Thyroid gland (tissue), 4 donors: ENCODE results near the gene ABI3BP. TPM values are rescaled to one million over a fixed set of nuclear protein-coding genes. Genes with fewer than 3 reads are reported as not detected.

Source experiments
- DNase-seq, 2 donors: peaks; one replicate each; pipeline ENCODE4 v3.0.0-alpha.2; 2019
- H3K27ac ChIP-seq, 3 donors: fragments of 200-600 bp; sonication (generic); 1 replicate in 2 of 3; 2 replicates in 1 of 3; pipeline ENCODE4 v1.5.1; 2016 to 2019; ENCODE audit warnings: mild to moderate bottlenecking in 1 of 3, moderate library complexity in 1 of 3
- H3K27me3 ChIP-seq: fragments of 200-600 bp; sonication (generic); one replicate; pipeline ENCODE4 v1.5.1; 2019
- H3K36me3 ChIP-seq, 2 donors: fragments of 200-600 bp; sonication (generic); one replicate each; pipeline ENCODE4 v1.5.1; 2016 to 2019
- H3K4me1 ChIP-seq, 2 donors: fragments of 200-600 bp; sonication (generic); one replicate each; pipeline ENCODE4 v1.5.1; 2017 to 2019
- H3K4me3 ChIP-seq, 3 donors: fragments of 200-600 bp; sonication (generic); replicated peaks in 1 of 3; 1 replicate in 2 of 3; 2 replicates in 1 of 3; pipeline ENCODE4 v1.5.1; 2016; ENCODE audit warnings: mild to moderate bottlenecking in 1 of 3
- H3K9me3 ChIP-seq: fragments of 200-600 bp; sonication (generic); one replicate; pipeline ENCODE4 v1.5.1; 2017
- POLR2A ChIP-seq, 2 donors: fragments of 450-650 bp; IDR thresholded peaks; one replicate each; pipeline ENCODE4 v1.6.1; 2017; ENCODE audit warnings: antibody characterized with exemption in 2 of 2, mild to moderate bottlenecking in 2 of 2, moderate library complexity in 1 of 2
- WGBS, 2 donors: methylation state at CpG; one replicate each; pipeline ENCODE4 v1.1.5; 2017; 5-methylcytosine and 5-hydroxymethylcytosine counted together
- intact Hi-C: fragments of 100-400 bp; cut with DNase I; formaldehyde crosslinking; loops from one replicate; pipeline ENCODE4 v1.15.1; 2023
- total RNA-seq, 4 donors: library from RNA; depleted of rRNA; stranded (reverse); fragments of >200 nt; gene quantifications; one replicate each; pipeline ENCODE4 v1.2.3, GENCODE V29; 2016
- TF ChIP-seq, protein P1 (sequence below), 6 experiments: fragments of 200-600 bp in 3 of 6; fragments of 450-650 bp in 3 of 6; sonication (generic) in 3 of 6; IDR thresholded peaks; one replicate each; pipeline ENCODE4 v1.5.1; 2016 to 2019; ENCODE audit warnings: antibody characterized with exemption in 6 of 6, mild to moderate bottlenecking in 2 of 6, inconsistent platforms in 1 of 6, moderate library complexity in 1 of 6

Gene ABI3BP
- total RNA-seq, 4 donors from 2014 or later: 68.7 to 133 (median 96.8) TPM

DNA sequence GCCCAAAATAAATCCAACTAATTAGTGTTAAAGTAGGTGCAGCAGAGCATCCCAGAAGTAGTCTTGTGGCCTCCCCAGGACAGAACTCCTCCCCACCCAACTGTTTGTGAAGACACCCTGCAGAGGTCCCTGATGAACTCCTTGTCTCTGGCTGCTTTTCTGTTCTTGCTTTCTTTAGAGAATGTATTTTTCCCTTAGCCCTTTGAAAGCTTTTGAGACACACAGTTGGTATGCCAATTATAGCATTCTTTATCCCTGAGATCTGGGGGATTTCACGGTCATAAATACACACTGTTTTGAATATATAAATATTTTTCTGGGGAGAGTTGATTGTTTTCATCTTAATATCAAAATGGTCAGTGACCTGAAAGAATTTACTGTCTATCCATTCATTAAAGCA lies 274.1 kb downstream of the ABI3BP start:
- intact Hi-C loops: no loop called here
- Histone ChIP-seq H3K27ac (no peak overlapping the region), H3K4me3 (no peak overlapping the region), H3K27me3 (no peaks in the 10 kb centered on the region), H3K4me1 (peaks cover 5 to 13% of the 10 kb centered on the region in 2 donors), H3K9me3 (no peaks in the 10 kb centered on the region), H3K36me3 (peaks cover 12 to 19% of the 10 kb centered on the region in 2 donors)
- TF ChIP-seq POLR2A (IDR thresholded peaks at IDR 0.05): no peak
- TF ChIP-seq, protein P1, sequence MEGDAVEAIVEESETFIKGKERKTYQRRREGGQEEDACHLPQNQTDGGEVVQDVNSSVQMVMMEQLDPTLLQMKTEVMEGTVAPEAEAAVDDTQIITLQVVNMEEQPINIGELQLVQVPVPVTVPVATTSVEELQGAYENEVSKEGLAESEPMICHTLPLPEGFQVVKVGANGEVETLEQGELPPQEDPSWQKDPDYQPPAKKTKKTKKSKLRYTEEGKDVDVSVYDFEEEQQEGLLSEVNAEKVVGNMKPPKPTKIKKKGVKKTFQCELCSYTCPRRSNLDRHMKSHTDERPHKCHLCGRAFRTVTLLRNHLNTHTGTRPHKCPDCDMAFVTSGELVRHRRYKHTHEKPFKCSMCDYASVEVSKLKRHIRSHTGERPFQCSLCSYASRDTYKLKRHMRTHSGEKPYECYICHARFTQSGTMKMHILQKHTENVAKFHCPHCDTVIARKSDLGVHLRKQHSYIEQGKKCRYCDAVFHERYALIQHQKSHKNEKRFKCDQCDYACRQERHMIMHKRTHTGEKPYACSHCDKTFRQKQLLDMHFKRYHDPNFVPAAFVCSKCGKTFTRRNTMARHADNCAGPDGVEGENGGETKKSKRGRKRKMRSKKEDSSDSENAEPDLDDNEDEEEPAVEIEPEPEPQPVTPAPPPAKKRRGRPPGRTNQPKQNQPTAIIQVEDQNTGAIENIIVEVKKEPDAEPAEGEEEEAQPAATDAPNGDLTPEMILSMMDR (IDR thresholded peaks at IDR 0.05): no peak
- no peak for DNase-seq
- WGBS, 2 donors: 43 to 50% methylated on average over 1 of the region's 1 CpG

DNA sequence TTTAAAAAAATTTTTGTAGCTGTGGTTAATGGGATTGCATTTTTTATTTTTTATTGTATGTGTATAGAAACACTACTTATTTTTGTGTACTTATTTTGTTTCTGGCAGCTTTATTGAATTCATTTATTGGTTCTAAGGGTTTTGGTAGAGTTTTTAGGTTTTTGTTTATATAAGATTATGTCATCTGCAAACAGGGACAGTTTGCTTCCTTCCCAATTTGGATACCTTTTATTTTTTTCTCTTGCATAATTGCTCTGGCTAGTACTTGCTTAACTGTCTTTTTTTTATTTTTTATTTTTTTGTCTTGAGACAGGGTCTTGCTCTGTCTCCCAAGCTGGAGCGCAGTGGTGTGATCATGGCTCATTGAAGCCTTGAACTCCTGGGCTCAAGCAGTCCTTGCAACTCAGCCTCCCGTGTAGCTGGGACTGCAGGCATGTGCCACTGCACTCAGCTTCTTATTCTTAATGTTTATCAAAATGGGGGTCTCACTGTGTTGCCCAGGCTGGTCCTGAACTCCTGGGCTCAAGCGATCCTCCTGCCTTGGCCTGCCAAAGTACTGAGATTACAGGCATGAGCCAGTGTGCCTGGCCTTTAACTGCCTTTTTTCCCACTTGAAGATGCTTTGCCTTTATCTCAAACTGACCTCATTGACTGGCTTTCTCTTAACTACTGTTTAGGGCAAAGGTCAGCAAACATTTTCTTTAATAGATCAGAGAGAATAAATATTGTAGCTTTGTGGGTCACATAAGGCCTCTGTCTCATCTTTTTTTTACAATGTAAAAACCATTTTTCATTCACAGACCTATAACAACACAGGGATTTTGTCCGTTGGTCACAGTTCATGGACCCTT lies 275.4 kb downstream of the ABI3BP start:
- Histone ChIP-seq H3K27ac (no peak overlapping the region), H3K27me3 (no peaks in the 10 kb centered on the region), H3K4me1 (peaks cover 5 to 16% of the 10 kb centered on the region in 2 donors), H3K36me3 (peaks cover 16 to 23% of the 10 kb centered on the region in 2 donors), H3K9me3 (no peaks in the 10 kb centered on the region), H3K4me3 (no peak overlapping the region)
- 97 to 99% methylated on average over 4 of the region's 4 CpGs for WGBS, 2 donors
- intact Hi-C loops: no loop called here
- no peak for DNase-seq
- TF ChIP-seq, protein P1 (IDR thresholded peaks at IDR 0.05): no peak
- TF ChIP-seq POLR2A (IDR thresholded peaks at IDR 0.05): no peak

DNA sequence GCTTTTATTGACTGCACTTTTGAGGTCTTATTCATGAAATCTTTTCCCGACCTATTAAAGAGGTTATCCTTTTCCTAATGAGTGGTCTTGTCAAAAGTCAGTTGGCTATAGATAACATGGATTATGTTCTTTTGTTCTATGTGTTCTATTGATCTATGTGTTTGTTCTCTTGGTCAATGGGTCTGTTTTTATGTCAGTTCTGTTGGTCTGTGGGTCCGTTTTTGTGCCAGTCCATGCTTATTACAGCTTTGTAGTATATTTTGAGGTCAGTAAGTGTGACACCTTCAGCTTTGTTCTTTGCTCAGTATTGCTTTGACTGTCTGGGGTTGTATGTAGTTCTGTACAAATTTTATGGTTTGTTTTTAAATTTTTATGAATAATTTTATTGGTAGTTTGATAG lies 276.2 kb downstream of the ABI3BP start:
- TF ChIP-seq, protein P1 (IDR thresholded peaks at IDR 0.05): no peak
- no peak for TF ChIP-seq POLR2A (IDR thresholded peaks at IDR 0.05)
- Histone ChIP-seq H3K4me3 (no peak overlapping the region), H3K27ac (no peak overlapping the region), H3K27me3 (no peaks in the 10 kb centered on the region), H3K4me1 (peaks cover 11 to 23% of the 10 kb centered on the region in 2 donors), H3K36me3 (peaks cover 14 to 23% of the 10 kb centered on the region in 2 donors), H3K9me3 (no peaks in the 10 kb centered on the region)
- WGBS, 2 donors: 95% methylated on average over 2 of the region's 2 CpGs
- DNase-seq: no peak
- intact Hi-C loops: no loop called here

DNA sequence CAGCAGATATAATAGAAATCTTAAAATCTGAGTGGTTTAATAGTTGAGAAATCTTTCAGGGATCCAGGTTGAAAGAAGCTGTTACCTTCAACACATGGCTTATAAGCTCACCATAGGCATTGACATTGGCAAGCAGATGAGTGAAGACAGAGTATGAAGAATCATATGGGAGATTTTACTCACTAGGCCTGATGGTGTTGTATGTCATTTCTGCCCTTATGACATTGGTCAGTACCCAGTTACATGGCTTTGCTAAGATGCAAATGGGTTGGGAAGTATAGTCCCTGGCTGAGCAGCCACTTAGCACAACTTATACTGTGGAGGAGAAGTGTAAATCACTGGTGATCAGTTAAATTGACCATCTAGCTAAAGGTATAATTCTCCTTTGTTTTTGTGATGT lies 278.0 kb downstream of the ABI3BP start:
- H3K36me3 ChIP-seq: peaks cover 5 to 19% of the 10 kb centered on the region in 2 donors
- H3K4me1 ChIP-seq: peaks cover 11 to 37% of the 10 kb centered on the region in 2 donors
- no peaks in the 10 kb centered on the region for H3K9me3 ChIP-seq
- no peak overlapping the region for H3K4me3 ChIP-seq
- no peak for DNase-seq
- no peaks in the 10 kb centered on the region for H3K27me3 ChIP-seq
- no peak overlapping the region for H3K27ac ChIP-seq
- TF ChIP-seq, protein P1 (IDR thresholded peaks at IDR 0.05): no peak
- TF ChIP-seq POLR2A (IDR thresholded peaks at IDR 0.05): no peak
- intact Hi-C loops: no loop called here

DNA sequence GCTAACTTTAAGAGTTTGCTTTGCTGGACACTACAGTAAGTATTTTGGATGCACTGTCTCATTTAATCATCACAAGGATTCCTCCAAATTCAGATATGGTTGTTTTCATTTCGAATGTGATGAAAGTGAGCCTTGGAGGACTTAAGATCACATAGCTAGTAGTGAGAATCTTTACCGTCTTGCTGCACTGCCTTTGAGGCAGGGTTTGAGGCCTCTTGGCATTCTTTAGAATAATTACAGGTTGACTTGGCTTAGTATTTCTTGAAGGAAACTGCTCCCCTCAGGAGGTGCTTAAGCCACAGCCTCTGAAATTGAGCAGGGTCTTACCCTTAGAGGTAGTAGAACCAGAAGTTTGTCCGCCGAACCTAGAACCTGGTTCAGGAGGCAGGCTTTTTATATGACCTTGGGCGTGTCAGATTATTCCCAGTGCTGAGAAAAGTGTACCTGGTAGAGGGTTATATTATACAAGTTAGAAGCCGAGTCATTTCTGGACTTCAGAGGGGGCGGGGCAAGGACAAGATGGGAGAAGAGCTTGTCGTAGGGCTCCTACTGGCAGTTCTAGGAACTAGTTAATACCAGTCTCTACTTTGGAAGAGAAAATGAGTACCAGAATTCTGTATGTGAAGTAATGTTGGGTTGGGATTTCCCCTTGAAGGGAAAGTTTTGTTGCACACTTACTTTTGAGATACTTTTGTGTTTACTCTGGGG lies 282.8 kb downstream of the ABI3BP start:
- WGBS, 2 donors: 22 to 26% methylated on average over 8 of the region's 8 CpGs
- TF ChIP-seq, protein P1 (IDR thresholded peaks at IDR 0.05): no peak
- TF ChIP-seq POLR2A (IDR thresholded peaks at IDR 0.05): no peak
- Histone ChIP-seq H3K27ac (peak overlapping the region; percentile 84 to 97 (median 96)), H3K36me3 (peaks cover 4 to 16% of the 10 kb centered on the region in 2 donors), H3K27me3 (no peaks in the 10 kb centered on the region), H3K4me3 (peak overlapping the region; percentile 8 to 86 (median 81)), H3K9me3 (no peaks in the 10 kb centered on the region), H3K4me1 (peaks cover 7 to 34% of the 10 kb centered on the region in 2 donors)
- DNase-seq: peak; percentile 12 to 34
- intact Hi-C loops: no loop called here
